Measurements from ENCODE around the gene TBC1D19.

DNA sequence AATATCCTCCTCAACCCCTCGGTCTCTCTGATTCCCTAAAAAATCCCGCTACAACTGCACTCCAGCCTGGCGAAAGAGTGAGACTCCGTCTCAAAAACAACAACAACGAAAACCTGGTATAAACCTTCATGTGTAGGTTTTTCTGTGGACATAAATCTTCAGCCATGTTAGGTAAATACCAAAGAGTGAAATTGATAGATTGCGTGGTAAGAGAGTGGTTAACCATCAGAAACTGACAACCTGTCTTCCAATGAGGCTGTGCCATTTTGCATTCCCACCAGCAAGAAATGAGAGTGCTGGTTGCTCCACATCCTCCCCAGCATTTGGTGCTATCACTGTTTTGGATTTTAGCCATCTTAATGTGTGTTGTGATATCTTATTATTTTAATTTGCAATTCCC lies 10.9 kb downstream of the TBC1D19 start:
- TF ChIP-seq, protein P1, sequence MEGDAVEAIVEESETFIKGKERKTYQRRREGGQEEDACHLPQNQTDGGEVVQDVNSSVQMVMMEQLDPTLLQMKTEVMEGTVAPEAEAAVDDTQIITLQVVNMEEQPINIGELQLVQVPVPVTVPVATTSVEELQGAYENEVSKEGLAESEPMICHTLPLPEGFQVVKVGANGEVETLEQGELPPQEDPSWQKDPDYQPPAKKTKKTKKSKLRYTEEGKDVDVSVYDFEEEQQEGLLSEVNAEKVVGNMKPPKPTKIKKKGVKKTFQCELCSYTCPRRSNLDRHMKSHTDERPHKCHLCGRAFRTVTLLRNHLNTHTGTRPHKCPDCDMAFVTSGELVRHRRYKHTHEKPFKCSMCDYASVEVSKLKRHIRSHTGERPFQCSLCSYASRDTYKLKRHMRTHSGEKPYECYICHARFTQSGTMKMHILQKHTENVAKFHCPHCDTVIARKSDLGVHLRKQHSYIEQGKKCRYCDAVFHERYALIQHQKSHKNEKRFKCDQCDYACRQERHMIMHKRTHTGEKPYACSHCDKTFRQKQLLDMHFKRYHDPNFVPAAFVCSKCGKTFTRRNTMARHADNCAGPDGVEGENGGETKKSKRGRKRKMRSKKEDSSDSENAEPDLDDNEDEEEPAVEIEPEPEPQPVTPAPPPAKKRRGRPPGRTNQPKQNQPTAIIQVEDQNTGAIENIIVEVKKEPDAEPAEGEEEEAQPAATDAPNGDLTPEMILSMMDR (IDR thresholded peaks at IDR 0.05) = no peak
- no peak for TF ChIP-seq POLR2AphosphoS5 (IDR thresholded peaks at IDR 0.05; ENCODE audit: low read depth, low read length)
- TF ChIP-seq SIN3A (IDR thresholded peaks at IDR 0.05; ENCODE audit: borderline replicate concordance, insufficient read depth, low read depth, low read length) = no peak
- TF ChIP-seq, protein P2, sequence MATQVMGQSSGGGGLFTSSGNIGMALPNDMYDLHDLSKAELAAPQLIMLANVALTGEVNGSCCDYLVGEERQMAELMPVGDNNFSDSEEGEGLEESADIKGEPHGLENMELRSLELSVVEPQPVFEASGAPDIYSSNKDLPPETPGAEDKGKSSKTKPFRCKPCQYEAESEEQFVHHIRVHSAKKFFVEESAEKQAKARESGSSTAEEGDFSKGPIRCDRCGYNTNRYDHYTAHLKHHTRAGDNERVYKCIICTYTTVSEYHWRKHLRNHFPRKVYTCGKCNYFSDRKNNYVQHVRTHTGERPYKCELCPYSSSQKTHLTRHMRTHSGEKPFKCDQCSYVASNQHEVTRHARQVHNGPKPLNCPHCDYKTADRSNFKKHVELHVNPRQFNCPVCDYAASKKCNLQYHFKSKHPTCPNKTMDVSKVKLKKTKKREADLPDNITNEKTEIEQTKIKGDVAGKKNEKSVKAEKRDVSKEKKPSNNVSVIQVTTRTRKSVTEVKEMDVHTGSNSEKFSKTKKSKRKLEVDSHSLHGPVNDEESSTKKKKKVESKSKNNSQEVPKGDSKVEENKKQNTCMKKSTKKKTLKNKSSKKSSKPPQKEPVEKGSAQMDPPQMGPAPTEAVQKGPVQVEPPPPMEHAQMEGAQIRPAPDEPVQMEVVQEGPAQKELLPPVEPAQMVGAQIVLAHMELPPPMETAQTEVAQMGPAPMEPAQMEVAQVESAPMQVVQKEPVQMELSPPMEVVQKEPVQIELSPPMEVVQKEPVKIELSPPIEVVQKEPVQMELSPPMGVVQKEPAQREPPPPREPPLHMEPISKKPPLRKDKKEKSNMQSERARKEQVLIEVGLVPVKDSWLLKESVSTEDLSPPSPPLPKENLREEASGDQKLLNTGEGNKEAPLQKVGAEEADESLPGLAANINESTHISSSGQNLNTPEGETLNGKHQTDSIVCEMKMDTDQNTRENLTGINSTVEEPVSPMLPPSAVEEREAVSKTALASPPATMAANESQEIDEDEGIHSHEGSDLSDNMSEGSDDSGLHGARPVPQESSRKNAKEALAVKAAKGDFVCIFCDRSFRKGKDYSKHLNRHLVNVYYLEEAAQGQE (IDR thresholded peaks at IDR 0.05; ENCODE audit: insufficient read depth in 1 of 2, low read depth in 2 of 2, low read length in 1 of 2) = no peak

All from Panc1 (cell line).